Heart left ventricle (tissue), 16 donors: ENCODE data around the gene FAM98A. TPM values are rescaled to one million over a fixed set of nuclear protein-coding genes. Genes with fewer than 3 reads are reported as not detected.

ENCODE experiments used
- ATAC-seq, 4 donors: fragments of 200-7000 bp; cut with Tn5 transposase; one replicate each; pipeline ENCODE4 v1.9.1; 2020 to 2022; ENCODE audit warnings: moderate library complexity in 4 of 4, mild to moderate bottlenecking in 3 of 4, moderate number of reproducible peaks in 1 of 4
- DNase-seq, 5 donors: peaks; one replicate each; pipeline ENCODE4 v3.0.0-alpha.2; 2020
- H3K27ac ChIP-seq, 12 donors: fragments of 200-600 bp; sonication (generic) in 4 of 12; one replicate each; pipeline versions ENCODE4 v1.5.0 to v1.8.0; 2016 to 2022; ENCODE audit warnings: mild to moderate bottlenecking in 2 of 12
- H3K27me3 ChIP-seq, 9 donors: fragments of 200-600 bp; sonication (generic) in 2 of 9; one replicate each; pipeline versions ENCODE4 v1.5.1 to v1.8.0; 2016 to 2022; ENCODE audit warnings: mild to moderate bottlenecking in 3 of 9
- H3K36me3 ChIP-seq, 9 donors: fragments of 200-600 bp; sonication (generic) in 2 of 9; one replicate each; pipeline versions ENCODE4 v1.5.0 to v1.8.0; 2018 to 2022; ENCODE audit warnings: mild to moderate bottlenecking in 2 of 9
- H3K4me1 ChIP-seq, 12 donors: fragments of 200-600 bp; sonication (generic) in 4 of 12; one replicate each; pipeline versions ENCODE4 v1.5.0 to v1.8.0; 2016 to 2022; ENCODE audit warnings: mild to moderate bottlenecking in 3 of 12
- H3K4me3 ChIP-seq, 12 donors: fragments of 200-600 bp; sonication (generic) in 4 of 12; one replicate each; pipeline versions ENCODE4 v1.5.0 to v1.8.0; 2017 to 2022; ENCODE audit warnings: mild to moderate bottlenecking in 9 of 12, moderate library complexity in 4 of 12
- H3K9me3 ChIP-seq, 12 donors: fragments of 200-600 bp; sonication (generic) in 4 of 12; one replicate each; pipeline versions ENCODE4 v1.5.0 to v1.8.0; 2016 to 2022; ENCODE audit warnings: mild to moderate bottlenecking in 1 of 12
- CTCF ChIP-seq, 12 donors: fragments of 200-600 bp; sonication (generic) in 4 of 12; IDR thresholded peaks; one replicate each; pipeline versions ENCODE4 v1.5.0 to v1.8.0; 2018 to 2022; ENCODE audit warnings: antibody characterized with exemption in 12 of 12, mild to moderate bottlenecking in 5 of 12
- POLR2A ChIP-seq, 2 donors: fragments of 450-650 bp; IDR thresholded peaks; one replicate each; pipeline ENCODE4 v1.6.1; 2017; ENCODE audit warnings: antibody characterized with exemption in 2 of 2, mild to moderate bottlenecking in 2 of 2, moderate library complexity in 2 of 2
- WGBS, 4 donors: extraction: QIAGEN DNeasy Blood & Tissue Kit in 2 of 4; methylation state at CpG; one replicate each; pipeline versions ENCODE4 v1.1.5 to v1.1.7; 2013 to 2018; 5-methylcytosine and 5-hydroxymethylcytosine counted together
- intact Hi-C, 10 donors: fragments of 100-400 bp; cut with DNase I; formaldehyde crosslinking; loops; one replicate each; pipeline versions ENCODE4 v1.11.1 to v1.14.2; 2022
- polyA plus RNA-seq, 2 donors: library from polyadenylated mRNA; stranded (reverse); fragments of 200-250 nt; gene quantifications; one replicate each; pipeline ENCODE4 v1.2.3, GENCODE V29; 2013
- total RNA-seq, 9 donors: library from RNA; depleted of rRNA in 2 of 9; stranded (reverse); fragments of >200 nt in 2 of 9; fragmentation: NEBNext Ultra II Directional in 3 of 9; extraction: Animal tissue kit (Norgen Biotek cat#: 25700) in 3 of 9; gene quantifications; one replicate each; pipeline versions ENCODE4 v1.1.0 to v1.2.4, GENCODE V29; 2016 to 2023
- donor health status: ischemic (EF 13 %, LVEDD 7.1; RV severe dilation, severe dysfunction).
- donor health status: healthy with polysubstance abuse.
- donor health status: DM: no; HTN: yes; CAD: no.
- donor health status: DM: no; HTN: no; CAD: no.
- donor health status: ischemic (EF 25% LVEDD 6.9; RV normal size, moderate dysfunction).
- donor health status: ischemic (EF 25% LVEDD 5.7; RV mildly dilated, moderate dysfunction).
- donor health status: healthy.
- donor health status: DM: yes; HTN: yes; CAD: no.
- donor health status: ischemic (EF 35%, LVEDD 5.7; RV mildly dilated, moderate dysfunction).
- donor health status: nonischemic (EF 11% LVEDD 7.7; RV severe dilation, severe dysfunction).
- donor health status: DM: yes; HTN: yes; CAD: no.
- donor health status: PGD.
- donor health status: ischemic (EF 29% LVEDD 5.4; RV normal size, mild dysfunction).
- donor health status: nonischemic (EF 23%, LVEDD 6.1; RV moderate dilation, normal function).

FAM98A gene
- total and polyA plus RNA-seq, 11 donors: 34.2 to 106 (median 66.4) TPM

- TF ChIP-seq CTCF (IDR thresholded peaks at IDR 0.05): no peak
- TF ChIP-seq POLR2A (IDR thresholded peaks at IDR 0.05): no peak
- no peaks in the 10 kb centered on the region for H3K27me3 ChIP-seq
- intact Hi-C loops: no loop called here
- H3K4me1 ChIP-seq: peaks cover 0 to 26% (median 11%) of the 10 kb centered on the region in 12 donors
- H3K4me3 ChIP-seq: no peak overlapping the region
- ATAC-seq (no peak), DNase-seq (no peak)
- H3K9me3 ChIP-seq: no peaks in the 10 kb centered on the region
- H3K36me3 ChIP-seq: no peaks in the 10 kb centered on the region
- H3K27ac ChIP-seq: no peak overlapping the region
- 84 to 87% (median 86%) methylated on average over 6 of the region's 6 CpGs for WGBS, 4 donors
These were observed 3.2 kb upstream of the FAM98A start for GRCh38 chr2:33602201-33602830.

DNA sequence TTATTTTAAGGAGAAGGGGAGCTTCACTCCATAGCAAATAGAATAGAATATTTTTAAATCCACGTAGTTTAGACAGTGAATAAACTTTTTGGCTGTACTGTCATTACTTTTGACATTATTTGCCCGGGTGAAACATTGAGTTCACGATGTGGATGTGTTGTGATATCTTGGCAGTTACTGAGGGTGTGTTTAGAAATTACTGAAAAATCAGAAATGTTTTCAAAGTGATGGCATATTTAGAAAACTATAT, 769 bp upstream of the FAM98A start:
- intact Hi-C loops: no loop called here
- no peak for ATAC-seq
- H3K4me1 ChIP-seq: peaks cover 0 to 33% (median 17%) of the 10 kb centered on the region in 12 donors
- DNase-seq: no peak
- H3K36me3 ChIP-seq: peaks cover 0 to 7% (median 6%) of the 10 kb centered on the region in 9 donors
- H3K9me3 ChIP-seq: no peaks in the 10 kb centered on the region
- WGBS, 4 donors: 19 to 25% (median 23%) methylated on average over 3 of the region's 3 CpGs
- H3K4me3 ChIP-seq: peak overlapping the region; percentile 28 to 95 (median 83)
- H3K27ac ChIP-seq: peak overlapping the region in 10 of 12 donors; percentile 63 to 93 (median 84)
- H3K27me3 ChIP-seq: no peaks in the 10 kb centered on the region
- TF ChIP-seq POLR2A (IDR thresholded peaks at IDR 0.05) (no peak), CTCF (IDR thresholded peaks at IDR 0.05) (no peak)

GRCh38 chr2:33598561-33599174, 431 bp downstream of the FAM98A start:
- no peak for TF ChIP-seq POLR2A (IDR thresholded peaks at IDR 0.05)
- TF ChIP-seq CTCF (IDR thresholded peaks at IDR 0.05): no peak
- peak; percentile 20 to 59 (median 40) for ATAC-seq
- Histone ChIP-seq H3K36me3 (peaks cover 0 to 18% (median 16%) of the 10 kb centered on the region in 9 donors), H3K27ac (peak overlapping the region; percentile 55 to 93 (median 85)), H3K4me3 (peak overlapping the region; percentile 64 to 95 (median 83)), H3K9me3 (no peaks in the 10 kb centered on the region), H3K4me1 (peaks cover 0 to 38% (median 17%) of the 10 kb centered on the region in 12 donors), H3K27me3 (no peaks in the 10 kb centered on the region)
- peak in 4 of 5 donors; percentile 14 to 60 (median 48) for DNase-seq
- 0 to 1% (median 0%) methylated on average over 22 to 23 of the region's 23 CpGs for WGBS, 4 donors
- intact Hi-C loops: no loop called here

DNA sequence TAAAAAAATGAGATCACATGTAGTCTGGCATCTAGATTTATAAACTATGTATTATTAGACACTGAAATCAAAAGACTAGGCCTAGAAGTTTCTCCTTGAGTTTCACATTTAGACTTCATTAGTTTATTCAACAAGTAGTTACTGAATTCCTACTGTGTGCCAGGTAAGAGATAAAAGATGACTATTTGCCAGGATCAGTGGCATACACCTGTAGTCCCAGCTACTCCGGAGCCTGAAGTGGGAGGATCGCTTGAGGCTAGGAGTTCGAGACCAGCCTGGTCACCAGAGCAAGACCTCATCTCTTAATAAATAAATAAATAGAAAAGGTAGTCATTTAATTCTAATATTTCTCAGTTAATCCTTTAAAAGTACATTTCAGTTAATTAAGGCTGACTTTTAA, 2.1 kb downstream of the FAM98A start:
- DNase-seq: no peak
- H3K4me3 ChIP-seq: peak overlapping the region in 1 of 12 donors; percentile 75
- intact Hi-C loops: no loop called here
- no peak for ATAC-seq
- H3K9me3 ChIP-seq: no peaks in the 10 kb centered on the region
- no peak for TF ChIP-seq CTCF (IDR thresholded peaks at IDR 0.05)
- TF ChIP-seq POLR2A (IDR thresholded peaks at IDR 0.05): no peak
- peaks cover 0 to 35% (median 31%) of the 10 kb centered on the region in 9 donors for H3K36me3 ChIP-seq
- peaks cover 0 to 44% (median 20%) of the 10 kb centered on the region in 12 donors for H3K4me1 ChIP-seq
- H3K27me3 ChIP-seq: no peaks in the 10 kb centered on the region
- 74 to 83% (median 80%) methylated on average over 3 of the region's 3 CpGs for WGBS, 4 donors
- H3K27ac ChIP-seq: no peak overlapping the region
